CD4-positive, alpha-beta T cell treated with Interleukin-17A for 4 hours (primary cell): ENCODE data around the gene TUSC2.

Source experiments
- DNase-seq: peaks from one replicate; pipeline ENCODE4 v3.0.0-alpha.2; 2020; ENCODE audit warnings: mixed read lengths

Gene TUSC2

GRCh38 chr3:50334339-50335075 lies 6.5 kb upstream of the TUSC2 start:
- DNase-seq: no peak

DNA sequence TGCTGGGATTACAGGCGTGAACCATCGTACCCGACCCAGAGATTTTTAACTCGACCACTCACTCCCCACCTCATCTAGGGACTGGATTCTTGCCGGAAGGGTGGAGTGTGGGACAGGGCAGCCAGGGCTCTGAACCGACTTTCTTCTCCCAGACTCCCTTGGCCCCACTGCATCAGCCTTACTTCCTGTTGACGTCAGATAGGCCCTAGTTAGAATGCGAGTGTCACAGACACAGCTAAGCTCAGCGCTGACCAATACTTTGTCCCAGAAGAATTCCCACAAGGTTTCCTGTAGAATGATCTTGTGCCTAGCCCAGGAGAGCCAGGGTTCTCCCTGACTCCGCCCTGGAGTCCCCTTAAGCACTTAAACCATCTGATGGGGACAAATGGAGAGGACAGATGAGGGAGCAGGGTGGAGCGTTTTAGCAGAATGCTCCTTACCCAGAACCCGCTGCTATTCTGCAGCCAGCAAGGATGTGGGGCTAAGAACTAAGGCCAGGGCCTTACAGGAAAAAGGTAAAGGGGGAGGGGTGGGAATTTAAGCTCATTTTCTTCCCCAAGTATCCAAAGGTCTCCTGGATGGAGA lies 5.8 kb upstream of the TUSC2 start:
- DNase-seq: no peak

GRCh38 chr3:50331364-50331907 lies 3.4 kb upstream of the TUSC2 start:
- no peak for DNase-seq

DNA sequence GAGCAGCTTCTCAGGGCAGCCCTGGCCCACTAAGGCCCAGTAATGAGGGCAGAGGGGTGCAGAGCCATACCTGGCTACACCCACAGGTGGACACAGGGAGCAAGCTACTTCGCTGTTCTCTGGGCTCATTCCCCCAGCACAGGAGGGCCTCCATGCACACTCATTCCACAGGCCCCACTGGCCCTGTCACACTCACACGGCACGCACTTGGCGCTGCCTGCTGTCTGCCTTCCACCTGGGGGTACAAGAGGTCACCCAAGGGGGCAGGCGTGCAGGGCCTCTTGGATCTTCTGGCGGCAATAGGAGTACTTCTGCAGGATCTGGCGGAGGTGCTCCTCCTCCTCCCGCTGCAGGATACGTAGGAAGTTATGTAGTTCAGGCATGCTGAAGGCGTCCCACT lies 2.3 kb upstream of the TUSC2 start:
- DNase-seq: peak; percentile 0

DNA sequence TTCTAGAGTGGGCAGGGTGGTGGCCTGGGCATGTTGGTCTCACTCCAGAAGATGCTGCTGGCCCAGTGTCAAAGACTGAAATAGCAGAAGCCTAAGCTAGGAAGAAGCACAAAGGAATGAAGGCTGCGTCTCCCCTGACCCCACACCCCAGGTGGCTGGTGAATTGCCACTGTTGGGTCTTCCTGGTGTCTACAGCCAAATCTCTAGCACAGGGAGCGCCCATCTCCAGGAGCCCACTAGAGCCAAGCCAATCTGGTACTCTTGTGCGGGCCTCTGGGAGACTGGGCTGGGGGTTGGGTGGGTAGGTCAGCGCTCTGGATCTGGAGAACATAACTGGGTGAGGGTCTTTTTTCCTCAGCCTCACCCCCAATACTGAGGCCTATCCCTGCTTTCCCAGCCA lies 894 bp downstream of the TUSC2 start:
- no peak for DNase-seq

- DNase-seq: peak; percentile 1
These were observed 1.9 kb downstream of the TUSC2 start for GRCh38 chr3:50326182-50326541.

- DNase-seq: no peak
These were observed 2.4 kb downstream of the TUSC2 start for GRCh38 chr3:50325497-50326181.

DNA sequence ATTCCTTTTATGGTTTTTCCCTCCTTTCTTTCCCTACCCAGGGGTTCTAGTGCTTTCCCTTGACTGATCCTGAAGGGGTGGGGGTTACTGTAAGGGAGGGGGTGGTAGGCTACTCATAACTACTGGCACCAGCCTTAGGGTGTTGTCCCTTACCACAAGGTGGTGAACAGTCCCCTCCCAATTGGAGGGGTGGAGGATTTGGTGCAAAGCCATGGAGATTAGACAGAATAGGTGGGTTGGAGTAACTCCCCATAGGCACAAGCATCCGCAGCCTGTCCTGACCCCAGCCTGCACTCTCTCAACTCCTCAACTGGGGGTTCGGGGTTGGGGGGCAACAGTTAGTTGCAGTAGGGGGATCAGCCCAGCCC lies 2.9 kb downstream of the TUSC2 start:
- DNase-seq: no peak

DNA sequence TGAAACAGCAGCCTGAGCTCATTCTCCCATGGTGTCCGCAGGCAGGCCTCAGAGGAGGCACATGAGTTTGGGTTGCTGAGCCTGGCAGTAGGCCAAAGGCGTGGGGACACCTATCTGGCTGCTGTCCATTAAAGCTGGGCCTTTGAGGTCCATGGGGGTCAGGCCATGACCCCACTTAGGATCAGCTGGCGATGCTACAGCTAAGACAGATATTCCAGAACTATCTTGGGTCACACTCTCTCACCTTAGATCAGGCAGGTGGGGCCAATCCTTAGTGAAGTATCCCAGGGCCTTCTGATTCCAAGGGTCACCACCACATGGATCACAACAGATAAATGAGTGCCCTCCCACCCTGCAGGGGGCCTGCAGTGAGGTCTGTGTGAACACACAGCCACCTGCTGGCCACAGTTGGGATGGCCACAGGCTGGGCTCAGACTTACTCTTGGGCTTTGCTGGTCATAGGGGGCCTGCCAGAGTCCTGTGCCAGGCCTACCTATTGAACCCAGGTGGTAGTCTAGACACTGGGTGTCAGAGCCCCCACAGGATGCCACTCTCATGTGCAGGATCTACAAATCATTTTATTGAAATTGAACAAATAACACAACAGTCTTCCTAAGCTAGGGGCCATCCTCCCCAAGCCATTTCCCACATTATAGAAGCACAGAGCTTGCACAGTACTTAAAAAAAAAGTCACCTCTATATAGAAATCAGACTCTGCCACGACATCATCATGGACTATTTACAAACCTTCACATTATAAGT lies 3.5 kb downstream of the TUSC2 start:
- DNase-seq: peak; percentile 70

GRCh38 chr3:50323614-50324199 lies 4.3 kb downstream of the TUSC2 start:
- DNase-seq: no peak

DNA sequence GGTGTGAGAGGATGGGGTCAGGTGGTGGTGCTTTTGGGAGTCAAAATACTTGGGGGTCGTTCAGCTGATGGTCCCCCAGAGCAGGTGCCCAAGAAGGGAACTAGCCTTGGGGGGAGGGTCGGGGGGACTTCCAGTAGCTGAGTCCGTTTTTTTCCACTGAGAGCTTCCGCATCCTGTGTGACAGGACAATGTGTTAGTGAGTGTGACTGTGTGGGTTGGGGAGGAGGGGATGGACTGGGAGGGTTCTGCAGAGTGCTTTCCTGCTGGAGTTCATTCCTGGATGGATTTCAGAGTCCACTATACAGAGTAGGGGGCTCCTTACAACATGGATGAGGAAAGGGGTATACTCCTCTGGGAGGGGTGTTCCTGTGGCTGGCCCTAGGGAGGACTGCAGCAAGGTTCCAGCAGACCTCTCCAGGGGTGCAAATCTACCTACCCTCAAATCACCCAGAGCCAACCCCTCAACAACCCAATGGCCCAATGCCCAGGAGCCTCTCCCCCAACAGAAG lies 4.9 kb downstream of the TUSC2 start:
- DNase-seq: no peak

DNA sequence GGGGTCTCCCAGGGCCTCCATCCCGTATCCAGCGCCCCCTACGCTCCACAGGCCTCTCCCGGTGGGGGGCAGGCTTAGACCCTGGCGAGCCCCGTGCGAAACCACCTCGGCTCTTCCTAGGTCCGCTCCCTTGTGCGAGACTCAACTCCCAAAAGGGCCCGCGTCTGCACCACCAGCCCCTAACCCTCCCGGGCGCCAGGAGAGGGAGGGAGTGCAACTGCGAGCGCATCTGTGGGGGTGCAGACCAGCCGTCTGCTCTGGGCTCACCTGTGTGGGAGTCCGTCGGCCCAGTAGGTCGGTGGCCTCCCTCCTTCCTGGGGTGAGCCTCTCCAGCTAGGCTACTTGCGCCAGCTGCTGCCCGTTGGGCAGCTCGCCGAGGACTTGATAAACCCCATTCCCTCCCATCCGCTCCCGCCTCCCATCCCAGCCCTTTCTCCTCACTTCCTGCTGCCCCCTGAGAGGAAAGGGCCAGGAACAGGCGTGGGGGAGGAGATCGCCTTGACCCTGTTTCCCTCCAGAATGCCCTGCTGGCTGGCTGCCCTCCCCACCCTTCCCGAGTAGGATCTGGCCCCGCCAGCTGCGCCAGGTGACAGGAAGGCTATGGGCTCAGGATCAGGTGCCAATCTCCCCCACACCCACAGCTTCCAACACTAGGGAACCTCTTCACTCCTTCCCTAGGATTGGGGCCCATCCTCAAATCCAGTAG lies 5.5 kb downstream of the TUSC2 start, which contains the start of gene HYAL2:
Gene HYAL2, minus strand, starts transcription at position 360 of the 706 bp plus-strand sequence. CDS start 2,256 bp downstream, outside the sequence.
- DNase-seq: no peak

DNA sequence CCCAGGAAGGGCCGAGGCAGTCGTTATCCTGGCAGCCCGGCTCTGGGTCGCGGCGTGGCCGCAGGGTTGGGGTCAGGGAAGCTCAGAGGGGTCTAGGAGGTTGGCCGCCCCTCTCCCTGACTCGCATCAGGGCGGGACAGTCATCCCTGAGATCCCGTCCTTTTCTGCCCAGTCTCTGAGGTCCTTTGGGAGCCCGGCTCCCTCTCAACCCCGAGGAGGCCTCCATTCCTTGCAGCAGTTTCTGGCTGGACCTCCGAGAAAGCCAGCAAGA lies 6.0 kb downstream of the TUSC2 start:
- no peak for DNase-seq

DNA sequence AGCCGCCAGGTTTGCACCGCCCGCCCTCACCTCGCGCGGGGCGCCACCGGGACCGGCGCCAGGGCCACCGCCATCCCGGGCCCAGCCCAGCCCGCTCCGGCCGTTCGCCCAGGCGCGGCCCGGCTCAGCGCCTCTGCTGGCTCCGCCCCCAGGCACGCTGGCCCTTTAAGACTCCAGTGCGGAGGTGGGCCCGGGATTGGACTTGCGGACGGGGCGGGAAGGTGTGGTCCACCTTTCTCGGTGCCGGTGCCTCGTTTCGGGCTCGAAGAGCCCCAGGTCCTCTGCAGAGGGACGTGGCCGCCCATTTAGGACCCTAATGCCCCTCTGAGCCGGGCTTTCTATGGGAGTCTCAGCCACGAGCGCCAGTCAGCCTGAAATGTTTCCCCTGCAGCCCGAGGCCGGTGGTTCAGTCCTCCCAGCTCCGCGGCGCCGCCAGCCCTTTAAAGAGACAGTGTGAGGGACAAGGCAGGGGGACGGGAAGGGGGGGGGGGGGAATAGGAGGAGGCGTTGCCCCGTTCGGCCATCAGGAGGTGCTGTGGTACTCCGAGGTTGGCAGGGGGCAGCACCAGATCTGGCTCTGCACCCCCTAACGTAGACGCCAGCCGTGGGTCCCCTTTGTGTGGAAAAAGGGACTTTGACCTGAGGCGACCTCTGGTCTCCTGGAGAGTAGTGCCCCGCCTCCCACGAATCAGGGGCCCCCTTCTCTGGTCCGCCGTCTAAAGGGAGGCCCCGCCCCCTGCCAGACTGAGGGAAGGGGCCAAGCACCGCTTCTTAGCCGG lies 6.5 kb downstream of the TUSC2 start:
- DNase-seq: peak; percentile 87

DNA sequence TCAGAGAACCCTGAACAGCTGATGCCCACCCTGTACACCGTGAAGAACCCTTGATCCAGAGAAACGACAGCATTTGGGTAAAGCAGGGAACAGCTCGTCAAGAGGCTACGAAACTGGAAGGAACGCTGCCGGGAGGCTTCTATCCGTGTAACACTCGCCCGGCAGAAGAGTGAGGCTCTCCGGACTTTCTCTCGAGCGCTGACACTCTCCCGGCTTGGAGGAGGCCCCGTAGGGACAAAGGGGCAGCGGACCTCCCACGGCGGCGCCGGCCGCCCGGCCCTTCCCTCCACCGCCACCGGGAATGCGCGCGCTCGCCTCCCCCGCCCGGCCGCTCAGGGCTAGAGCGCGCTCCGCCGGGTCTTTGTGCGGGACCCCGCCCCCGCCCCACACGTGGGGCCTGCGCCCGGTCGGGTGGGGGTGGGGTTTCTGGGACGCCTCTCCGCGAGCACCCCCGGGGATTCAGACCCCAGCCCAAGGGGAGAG lies 7.1 kb downstream of the TUSC2 start:
- peak; percentile 81 for DNase-seq

GRCh38 chr3:50319894-50320625 lies 8.0 kb downstream of the TUSC2 start:
- no peak for DNase-seq

GRCh38 chr3:50319181-50319893 lies 8.7 kb downstream of the TUSC2 start:
- DNase-seq: no peak

DNA sequence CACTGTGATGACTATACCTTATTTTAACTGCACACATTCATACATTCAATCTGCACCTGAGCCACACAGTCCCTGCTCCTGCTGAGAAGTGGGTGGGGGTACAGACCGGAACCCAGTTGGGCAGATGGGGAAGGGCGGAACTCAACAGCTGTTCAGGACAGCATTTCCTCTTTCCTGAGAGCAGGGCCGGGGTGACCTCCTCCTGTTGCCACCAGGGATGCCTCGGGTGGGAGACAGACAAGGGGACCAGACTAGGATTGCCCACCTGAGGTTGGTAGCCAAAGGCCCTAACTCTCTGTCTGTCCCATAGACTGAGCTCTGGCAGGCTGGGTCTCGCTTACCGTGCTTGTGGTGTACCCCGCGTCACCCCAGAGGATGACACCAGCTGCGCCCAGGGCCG lies 9.4 kb downstream of the TUSC2 start:
- no peak for DNase-seq

- no peak for DNase-seq
These were observed 9.9 kb downstream of the TUSC2 start for GRCh38 chr3:50318163-50318562.

DNA sequence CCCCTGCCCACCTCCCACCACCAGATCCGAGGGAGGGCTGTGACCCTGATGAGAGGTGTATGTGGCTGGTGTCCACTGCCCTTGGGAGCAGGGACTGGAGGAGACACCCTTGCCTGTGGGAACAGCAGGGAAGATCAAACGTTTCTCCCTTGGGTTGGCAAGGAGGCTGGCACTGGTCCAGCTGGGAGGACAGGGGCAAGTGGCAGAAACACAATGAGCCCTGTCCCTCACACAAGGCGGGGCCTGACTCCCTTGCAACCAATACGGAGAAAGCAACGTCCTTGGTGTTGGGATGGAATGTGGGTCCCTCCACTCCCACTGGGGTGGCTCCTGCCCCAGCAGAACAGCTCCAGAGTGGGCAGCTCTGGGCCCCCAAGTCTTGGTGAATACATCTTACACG lies 10.7 kb downstream of the TUSC2 start:
- DNase-seq: no peak
